ENCODE measurements around the gene ZFPL1.
A peak's percentile ranks its signal among the peaks of the same experiment; 100 is the strongest.

ZFPL1 gene

DNA sequence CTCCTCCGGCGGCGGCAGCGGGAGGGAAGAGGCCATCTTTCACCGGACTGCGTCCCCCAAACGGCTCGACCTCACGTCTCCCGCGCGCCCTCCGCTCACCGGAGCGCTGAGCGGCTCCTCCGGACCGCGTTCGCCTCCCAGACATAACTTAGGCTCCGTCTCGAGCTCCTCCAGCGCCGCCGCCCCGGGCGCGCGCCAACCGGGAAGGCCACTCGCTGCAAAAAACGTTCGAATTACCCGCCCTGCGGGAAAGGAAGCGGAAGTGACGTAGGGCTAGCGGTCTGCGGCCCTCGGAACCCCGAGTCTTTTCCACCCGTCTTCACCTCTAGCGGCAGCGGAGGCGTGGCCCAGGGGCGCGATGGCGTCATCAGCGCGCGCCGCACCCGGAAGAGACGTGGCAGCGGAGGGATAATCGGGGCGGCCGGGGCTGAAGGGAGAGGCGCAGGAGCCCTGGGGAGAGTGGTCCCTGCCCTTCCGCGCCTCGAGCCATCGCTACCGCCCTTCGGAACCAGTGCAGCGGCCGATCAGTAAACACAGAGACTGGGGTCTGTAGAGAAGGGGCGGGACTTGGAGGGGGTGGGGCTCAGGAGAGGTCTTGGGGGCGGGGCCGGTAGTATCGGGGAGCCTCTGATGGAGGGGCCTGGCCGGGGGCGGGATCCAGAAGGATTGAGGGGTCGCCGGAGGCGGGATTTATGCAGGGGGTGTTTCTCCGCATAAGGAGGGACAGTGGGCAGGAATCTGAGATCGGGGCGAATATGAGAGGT, at the start of gene ZFPL1, which contains the start of gene CDCA5:
Gene ZFPL1, plus strand, starts transcription at position 389 of the 764 bp plus-strand sequence. CDS start 477 bp downstream, outside the sequence.
Gene CDCA5, minus strand, starts transcription at position 207 of the 764 bp plus-strand sequence. Its CDS starts 62 bp downstream, at position 145.
- peak; percentile 98 for DNase-seq (ENCODE audit: low spot score)

DNA sequence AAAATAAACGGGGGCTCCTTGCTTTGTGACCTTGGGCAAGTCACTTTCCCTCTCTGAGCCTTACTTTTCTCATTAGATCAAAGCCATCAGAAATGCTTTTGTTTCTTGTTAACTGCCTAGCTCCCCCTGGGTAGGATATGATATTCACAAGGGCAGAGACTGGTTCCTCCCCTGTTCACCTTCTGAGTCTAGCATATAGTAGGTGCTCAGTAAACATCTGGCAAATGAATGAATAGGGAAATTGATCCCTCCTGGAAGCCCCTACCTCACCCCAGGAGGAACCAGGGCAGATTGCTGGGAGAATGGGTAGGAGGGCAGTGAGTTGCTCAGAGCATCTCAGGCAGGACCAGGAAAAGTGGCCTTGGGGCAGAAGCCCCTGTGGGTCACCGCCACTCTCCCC, 49.6 kb upstream of the ZFPL1 start:
- DNase-seq (ENCODE audit: low spot score): no peak

DNA sequence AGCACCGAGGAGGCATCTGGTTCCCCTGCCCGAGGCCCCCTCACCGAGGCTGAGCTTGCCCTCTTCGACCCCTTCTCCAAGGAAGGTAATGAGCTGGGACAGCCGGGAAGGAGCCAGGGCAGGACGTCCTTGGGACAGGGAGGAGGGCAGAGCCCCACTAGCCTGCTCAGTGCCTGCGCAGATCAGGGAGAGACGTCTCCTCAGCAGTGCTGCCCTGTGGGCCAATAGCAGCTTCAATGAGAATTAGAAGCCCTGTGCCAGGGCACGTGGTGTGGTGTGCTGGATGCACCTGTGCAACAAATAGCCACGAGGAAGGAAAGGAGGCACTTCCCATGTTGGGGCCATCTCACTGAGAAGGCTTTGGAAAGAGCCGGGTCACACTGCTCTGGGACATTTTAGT, 48.4 kb upstream of the ZFPL1 start:
- DNase-seq (ENCODE audit: low spot score): no peak

DNA sequence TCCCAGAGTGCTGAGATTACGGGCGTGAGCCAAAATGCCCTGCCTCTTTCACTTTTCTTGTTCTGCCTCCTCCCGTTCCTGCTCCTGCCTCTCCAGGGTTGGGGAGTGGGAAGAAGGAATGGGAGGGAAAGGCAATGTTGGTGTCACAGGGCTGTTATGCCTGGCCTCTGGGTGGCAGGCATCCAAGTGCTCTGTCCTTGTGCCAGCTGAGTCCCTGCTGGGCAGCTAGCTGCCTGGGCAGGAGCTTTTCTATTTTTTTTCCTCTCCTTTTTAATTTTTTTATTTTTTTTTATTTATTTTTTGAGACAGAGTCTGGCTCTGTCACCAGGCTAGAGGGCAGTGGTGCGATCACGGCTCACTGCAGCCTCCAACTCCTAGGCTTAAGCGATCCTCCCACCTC, 47.1 kb upstream of the ZFPL1 start:
- DNase-seq (ENCODE audit: low spot score): no peak

DNA sequence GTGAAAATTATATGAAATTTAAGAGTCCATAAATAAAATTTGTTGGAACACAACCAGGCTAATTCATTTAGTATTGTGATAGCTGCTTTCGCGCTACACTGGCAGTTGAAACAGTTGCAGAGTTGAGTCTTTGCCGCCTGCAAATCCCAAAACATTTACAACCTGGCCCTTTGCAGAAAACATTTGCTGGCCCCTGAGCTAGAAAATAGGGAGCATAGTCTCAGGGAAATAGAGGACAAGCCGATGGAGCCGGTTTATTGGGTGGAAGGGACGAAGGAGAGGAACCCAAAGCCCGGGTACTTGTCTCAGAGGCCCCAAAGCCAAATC, 43.5 kb upstream of the ZFPL1 start:
- no peak for DNase-seq (ENCODE audit: low spot score)

DNA sequence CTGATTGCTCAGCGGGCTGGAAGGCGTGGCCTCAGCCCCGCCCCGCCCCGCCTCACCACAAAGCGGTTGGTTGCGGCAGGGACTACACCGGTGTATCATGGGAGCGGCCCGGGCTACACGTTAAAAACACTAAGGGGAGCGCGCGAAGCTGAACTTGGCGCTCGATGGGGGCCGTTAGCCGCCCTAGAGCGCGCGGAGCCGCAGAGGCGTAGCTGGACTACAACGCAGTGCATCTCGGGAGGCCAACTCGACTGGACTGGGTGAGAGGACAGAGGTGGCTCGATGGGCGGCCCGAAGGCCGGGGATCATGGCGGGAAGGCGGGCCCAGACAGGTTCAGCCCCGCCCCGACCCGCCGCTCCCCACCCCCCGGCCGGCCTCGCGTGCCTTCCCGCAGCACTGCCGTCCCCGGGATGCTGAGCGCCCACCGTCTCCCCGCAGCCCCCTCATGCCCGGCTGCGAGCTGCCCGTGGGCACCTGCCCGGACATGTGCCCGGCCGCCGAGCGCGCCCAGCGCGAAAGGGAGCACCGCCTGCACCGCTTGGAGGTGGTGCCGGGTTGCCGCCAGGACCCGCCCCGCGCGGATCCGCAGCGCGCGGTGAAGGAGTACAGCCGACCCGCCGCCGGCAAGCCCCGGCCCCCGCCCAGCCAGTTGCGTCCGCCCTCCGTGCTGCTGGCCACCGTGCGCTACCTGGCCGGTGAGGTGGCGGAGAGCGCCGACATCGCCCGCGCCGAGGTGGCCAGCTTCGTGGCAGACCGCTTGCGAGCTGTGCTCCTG, 43.0 kb upstream of the ZFPL1 start, which contains the start of gene SAC3D1:
Gene SAC3D1, plus strand, starts transcription at position 364 of the 776 bp plus-strand sequence. Its CDS starts 83 bp downstream, at position 447.
- peak; percentile 95 for DNase-seq (ENCODE audit: low spot score)

DNA sequence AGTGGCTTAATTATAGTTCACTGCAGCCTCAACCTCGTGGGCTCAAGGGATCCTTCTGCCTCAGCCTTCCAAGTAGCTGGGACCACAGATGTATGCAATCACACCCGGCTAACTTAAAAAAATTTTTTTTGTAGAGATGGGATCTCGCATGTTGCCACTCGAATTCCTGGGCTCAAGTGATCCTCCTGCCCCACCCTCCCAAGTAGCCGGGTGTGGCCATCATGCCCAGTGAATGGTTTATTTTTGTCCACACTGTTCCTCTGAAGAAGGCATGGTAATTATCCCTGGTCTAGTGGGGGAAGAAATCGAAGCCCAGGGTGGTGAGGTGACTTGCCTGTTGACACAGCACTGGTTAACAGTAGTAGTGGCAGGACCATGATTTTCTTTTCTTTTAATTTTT, 41.1 kb upstream of the ZFPL1 start:
- DNase-seq (ENCODE audit: low spot score): no peak

DNA sequence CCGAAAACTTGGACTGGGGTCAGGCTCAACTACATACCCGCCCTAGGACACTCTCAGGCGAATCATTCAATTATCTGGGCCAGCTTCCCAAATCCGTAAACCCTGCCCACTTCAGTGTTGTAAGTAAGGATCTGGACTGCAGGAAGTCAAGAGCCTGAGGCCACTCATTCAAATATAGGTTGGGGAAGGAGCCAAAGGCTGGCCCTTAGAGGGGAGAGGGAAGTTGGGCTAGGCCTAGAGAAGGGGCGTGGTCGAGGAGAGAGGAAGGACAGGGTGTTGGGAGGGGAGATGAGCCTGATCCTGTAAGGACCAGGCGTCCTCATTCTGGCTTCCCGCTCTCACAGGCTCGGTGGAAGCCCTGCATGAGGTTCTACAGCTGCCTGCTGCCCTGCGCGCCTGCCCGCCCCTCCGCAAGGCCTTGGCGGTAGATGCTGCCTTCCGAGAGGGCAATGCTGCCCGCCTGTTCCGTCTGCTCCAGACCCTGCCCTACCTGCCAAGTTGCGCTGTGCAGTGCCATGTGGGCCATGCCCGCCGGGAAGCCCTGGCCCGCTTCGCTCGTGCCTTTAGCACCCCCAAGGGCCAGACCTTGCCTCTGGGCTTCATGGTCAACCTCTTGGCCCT, 40.0 kb upstream of the ZFPL1 start:
- DNase-seq (ENCODE audit: low spot score): no peak

DNA sequence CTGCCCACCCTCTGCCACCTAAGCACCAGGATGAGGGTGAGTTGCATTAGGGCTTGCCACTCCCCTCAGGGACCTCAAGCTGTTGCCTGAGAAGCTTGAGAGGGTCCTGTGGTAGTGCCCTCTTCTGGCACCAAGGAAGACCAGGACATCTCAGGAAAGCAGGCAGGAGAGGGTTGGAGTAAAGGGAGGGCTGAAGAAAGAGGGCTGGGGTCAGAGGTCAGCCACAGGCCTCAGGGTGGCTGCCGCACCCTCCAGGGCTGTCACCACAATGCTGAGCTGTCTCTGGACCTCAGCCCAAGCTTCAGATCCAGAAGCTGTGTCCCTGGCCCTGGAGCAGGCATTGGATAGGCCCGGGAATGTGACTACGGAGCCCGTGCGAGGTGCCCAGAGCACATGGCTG, 39.0 kb upstream of the ZFPL1 start:
- no peak for DNase-seq (ENCODE audit: low spot score)

DNA sequence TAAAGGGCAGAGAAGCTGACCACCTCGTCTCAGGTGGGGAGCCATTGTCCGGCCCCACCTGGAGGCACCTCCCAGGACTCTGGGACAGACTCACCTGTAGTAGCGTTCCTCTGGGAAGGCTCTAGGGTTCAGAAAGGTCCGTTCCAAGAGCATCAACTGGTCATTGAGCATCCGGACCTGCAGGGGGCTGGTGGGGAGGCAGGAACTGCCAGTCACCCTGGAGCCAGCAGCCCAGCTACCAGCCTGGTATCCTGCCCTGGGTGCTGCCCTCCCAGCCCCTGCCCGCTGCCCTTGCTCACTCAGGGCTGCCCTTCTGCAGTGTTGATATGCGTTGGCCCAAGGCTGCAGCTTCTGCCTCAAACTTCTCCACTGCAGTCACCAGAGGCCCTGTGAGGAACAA, 38.3 kb upstream of the ZFPL1 start:
- DNase-seq (ENCODE audit: low spot score): no peak

DNA sequence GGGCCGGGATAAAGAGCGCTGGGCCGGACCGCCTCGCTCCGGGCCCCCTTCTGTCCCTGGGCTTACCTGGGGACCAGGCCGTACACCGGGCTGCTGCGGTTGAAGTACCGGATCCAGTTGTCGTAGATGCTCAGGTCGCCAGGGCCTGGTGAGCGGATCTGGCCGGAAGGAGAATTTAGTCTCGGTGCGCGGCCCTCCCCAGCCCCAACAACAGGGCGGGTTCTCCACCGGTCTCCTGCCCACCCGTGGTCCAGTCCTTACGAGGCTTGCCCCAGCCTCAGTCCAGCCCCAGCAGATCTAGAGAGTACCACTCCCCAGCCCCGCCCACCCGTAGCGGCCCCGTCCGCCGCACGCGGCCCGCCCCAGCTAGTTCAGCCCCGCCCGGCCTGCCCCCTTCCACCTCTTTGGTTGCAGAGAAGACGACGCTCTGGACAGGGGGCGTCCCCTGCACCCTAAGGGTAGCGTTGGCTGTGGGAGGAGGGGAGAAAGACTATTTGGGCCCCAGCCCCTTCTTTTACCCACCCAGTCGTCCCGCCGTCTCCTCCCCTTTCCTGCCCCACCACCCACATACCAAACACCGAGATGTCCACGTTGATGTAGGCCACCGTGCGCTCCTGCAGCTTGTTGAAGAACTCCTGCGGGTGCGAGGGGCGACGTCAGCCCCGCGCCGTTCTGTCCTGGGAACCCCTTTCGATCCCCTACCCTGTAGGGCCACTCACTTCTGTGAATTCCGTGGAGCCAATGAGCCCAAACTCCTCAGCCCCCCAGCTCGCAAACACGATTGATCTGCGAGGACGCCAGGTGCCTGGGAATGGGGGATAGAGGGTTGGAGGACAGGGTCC, 36.2 kb upstream of the ZFPL1 start:
- DNase-seq (ENCODE audit: low spot score): peak; percentile 42

DNA sequence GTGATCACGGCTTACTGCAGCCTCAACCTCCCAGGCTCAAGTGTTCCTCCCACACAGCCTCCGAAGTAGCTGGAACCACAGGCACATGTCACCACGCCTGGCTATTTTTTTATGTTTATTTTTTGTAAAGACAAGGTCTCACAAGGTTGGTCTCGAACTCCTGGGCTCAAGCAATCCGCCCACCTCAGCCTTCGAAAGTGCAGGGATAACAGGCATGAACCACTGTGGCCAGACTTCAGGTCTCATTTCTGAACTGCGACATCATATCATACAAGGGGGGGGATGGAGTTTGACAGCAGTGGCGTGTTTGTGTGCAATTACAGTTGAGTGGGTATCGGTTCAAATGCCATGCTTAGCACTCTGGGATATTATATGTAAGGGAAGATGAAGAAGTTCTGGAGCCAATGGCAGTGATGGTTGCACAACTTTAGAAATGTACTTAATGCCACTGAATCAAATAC, 32.6 kb upstream of the ZFPL1 start:
- no peak for DNase-seq (ENCODE audit: low spot score)

DNA sequence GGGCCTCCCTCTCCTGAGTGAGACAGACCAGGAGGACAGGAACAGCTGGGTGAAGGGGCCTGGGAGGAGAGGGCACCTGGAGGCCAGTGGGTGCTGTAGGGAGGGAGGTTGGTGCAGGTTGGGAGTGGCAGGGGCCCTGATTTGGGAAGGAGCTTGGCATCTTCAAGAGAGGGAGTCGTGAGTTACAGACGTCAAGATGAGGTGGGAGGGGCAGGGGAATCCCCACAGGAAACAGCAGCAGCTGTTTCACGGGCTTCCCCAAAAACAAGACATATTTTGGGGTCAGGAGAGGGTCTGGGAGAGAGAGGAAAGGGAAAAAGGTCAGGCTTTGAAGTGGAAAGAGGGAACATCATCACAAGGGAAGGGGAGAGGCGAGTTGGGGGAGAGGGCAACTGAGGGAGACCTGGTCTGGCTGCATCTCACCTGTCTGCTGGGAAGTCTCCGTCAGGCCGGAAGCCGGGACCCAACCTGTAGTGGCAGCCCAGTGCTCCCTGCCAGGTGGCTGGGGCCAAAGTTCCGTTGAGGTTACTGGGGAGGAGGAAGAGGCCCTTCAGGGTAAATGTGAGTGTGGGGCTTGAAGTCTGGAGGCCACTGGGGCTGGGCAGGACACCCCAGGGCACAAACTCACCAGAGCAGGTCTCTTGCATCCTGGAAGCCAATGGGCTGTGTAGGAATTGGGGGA, 30.1 kb upstream of the ZFPL1 start:
- peak; percentile 24 for DNase-seq (ENCODE audit: low spot score)

DNA sequence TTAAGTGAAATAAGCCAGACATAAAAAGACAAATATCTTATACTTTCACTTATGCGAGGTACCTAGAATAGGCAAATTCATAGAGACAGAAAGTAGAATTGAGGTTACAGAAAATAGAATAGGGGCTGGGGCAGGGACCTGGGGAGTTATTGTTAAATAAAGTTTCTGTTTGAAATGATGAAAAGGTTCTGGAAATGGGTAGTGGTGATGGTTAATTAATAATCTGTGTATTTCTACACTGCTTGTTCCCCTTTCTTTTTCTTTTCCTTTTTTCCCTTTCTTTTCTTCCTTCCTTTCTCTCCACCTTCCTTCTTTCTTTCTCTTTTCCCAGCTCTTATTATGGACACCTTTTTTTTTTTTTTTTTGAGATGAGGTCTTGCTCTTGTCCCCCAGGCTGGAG, 28.5 kb upstream of the ZFPL1 start:
- DNase-seq (ENCODE audit: low spot score): no peak

DNA sequence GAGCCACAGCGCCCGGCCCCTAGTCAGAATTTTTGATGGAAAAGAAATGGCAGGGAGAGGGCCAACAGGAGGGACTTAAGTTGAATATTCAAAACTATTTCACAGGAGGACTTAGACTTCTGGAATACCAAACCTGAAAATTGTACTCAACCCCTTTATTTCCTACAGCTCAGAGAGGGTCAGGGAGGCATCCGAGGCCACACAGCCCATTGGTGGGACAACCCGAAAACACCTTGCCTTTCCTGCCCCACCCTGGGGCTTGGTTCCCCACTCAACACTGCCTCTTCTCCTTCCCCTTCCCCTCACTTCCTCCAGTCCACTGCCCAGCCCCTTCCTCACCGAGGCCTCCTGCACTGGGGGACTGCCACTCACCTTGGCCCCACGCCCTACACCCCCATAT, 27.0 kb upstream of the ZFPL1 start:
- DNase-seq (ENCODE audit: low spot score): no peak

DNA sequence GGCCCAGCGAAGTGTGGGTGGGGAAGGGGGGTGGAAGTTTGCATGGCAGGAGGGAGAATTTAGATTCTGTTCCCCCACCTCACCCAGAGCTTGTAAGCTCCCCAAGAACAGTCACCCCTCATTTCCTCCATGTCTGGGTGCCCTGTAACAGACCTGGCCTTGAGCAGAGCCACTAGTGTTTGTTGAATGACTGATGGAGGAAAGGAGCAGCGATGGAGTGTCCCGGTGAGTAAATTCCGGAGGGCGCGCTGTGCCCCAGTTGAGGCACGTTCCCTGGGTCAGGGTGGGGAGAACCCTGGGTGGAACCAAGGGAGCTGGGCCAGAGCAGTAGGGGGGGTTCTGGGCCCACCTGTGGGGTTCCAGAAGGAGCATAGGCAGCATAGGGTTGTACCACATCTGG, 26.5 kb upstream of the ZFPL1 start:
- no peak for DNase-seq (ENCODE audit: low spot score)

DNA sequence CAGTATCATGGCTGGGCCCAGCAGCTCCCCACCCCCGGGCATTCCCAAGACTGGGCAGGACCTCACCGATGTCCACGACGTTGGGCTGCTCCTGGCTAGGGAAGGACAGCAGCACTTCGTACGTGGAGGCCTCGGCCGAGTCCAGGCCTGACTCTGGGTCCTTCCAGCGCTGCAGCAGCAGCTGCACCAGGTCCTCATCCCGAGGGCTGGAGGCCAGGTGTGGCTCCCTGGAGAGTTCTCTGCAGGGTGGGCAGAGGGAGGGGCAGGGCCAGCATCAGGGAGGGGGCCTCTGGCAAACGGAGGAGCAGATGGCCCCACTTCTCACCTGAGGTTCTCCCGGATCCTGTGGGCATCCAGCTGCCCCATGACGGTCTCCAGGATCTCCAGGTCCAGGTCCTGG, 26.0 kb upstream of the ZFPL1 start:
- no peak for DNase-seq (ENCODE audit: low spot score)

DNA sequence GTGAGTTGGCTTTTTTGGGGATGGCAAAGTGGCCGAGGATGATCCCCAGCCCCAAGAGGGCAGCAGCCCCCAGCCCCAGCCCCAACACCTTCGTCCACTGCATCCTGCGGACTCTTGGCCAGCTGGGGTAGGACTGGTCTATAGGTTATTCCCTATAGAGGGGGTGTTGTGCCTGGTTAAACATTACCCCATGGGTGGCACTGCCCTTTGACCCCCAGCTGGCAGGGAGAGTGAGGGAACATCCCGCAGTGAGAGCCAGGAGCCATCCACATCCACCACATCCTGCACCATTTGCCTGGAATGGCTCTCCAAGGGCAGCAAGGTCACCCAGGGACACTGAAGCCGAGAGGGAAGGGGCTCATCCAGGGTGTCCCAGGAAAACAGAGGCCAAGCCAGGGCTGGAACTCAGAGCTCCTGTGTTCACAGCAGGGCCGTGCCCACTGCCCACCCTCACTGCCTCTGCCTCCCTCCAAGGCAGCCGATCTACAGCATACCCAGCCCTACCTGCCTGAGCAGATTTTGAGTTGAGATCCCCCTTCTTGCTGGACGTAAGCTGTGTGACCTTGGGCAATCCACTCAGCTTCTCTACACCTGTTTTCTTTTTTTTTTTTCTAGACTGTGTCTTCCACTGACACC, 25.5 kb upstream of the ZFPL1 start, which contains the start of gene NAALADL1:
Gene NAALADL1, minus strand, starts transcription at position 135 of the 636 bp plus-strand sequence. Its CDS starts 32 bp downstream, at position 103.
- DNase-seq (ENCODE audit: low spot score): no peak

DNA sequence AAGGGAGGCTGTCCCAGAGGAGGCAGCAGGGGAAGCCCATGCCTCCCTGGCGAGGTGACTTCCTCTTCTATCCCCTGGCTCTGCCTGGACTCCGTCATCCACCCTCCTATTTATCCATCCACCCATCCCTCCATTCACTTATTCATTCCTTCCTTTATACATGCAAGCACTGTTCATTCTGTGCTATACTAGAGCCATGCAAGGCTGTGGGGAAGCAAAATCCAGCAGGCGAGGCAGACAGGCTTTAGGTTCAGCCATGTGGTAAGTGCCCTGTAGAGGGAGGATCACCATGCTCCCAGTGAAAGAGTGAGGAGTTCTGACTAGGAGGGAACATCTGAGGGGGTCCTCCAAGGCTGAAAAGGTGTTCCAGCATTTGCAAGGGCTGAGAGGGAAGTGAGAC, 24.5 kb upstream of the ZFPL1 start:
- DNase-seq (ENCODE audit: low spot score): no peak

DNA sequence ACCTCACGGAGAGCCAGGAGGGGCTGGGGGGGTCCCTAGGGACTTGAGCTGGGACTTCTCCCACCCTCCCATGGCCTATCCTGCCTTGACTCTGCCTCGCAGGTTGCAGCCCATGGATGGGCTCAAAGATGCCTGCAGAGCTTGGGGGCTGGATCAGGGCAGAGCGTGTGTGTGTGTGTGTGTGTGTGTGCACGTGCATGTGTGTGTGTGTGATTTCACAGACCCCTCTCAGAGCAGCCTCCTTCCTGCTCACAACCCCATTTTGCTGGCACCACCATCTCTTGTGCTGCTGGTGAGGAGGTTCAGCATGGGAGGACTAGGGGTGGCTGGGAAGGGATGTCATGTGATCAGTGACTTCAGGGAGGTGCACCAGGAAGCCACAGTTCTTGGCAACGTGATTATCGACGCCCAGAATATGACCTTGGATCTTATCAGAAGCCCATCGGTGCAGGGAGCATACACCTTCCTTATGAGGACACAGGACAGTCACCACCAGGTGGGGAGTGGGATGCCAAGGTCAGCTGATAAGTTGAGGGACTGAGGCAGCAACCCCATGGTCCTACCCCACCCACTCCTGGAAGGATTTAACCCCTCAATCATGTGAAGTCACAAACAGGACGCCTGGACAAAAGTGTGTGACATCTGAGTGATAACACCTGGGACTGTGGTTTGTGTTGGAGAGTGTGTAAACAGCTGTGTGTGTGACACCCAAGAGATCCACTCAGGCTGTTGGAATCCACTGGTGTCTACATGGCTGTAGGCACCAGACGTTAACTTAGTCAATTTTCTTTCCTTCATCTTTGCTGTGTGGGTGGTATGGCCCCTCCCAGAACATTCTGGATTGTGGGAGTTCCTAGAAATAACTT, 23.8 kb upstream of the ZFPL1 start:
- no peak for DNase-seq (ENCODE audit: low spot score)
